ENCODE measurements around the gene AKIRIN2.

- TF ChIP-seq CTCF (IDR thresholded peaks at IDR 0.05) (no peak), POLR2A (IDR thresholded peaks at IDR 0.05) (peak; percentile 97)
These were observed at the start of gene AKIRIN2 for GRCh38 chr6:87701676-87702588.
